Measurements from ENCODE around the gene UCN. TPM values are rescaled to one million over a fixed set of nuclear protein-coding genes. Genes with fewer than 3 reads are reported as not detected.

Gene UCN
- total and polyA plus RNA-seq, 10 of the 15 experiments (the other 5 are each of a cell fraction or from before 2014, with no cell fraction given): 0.10 to 3.8 (median 1.1) TPM; not detected in 1

DNA sequence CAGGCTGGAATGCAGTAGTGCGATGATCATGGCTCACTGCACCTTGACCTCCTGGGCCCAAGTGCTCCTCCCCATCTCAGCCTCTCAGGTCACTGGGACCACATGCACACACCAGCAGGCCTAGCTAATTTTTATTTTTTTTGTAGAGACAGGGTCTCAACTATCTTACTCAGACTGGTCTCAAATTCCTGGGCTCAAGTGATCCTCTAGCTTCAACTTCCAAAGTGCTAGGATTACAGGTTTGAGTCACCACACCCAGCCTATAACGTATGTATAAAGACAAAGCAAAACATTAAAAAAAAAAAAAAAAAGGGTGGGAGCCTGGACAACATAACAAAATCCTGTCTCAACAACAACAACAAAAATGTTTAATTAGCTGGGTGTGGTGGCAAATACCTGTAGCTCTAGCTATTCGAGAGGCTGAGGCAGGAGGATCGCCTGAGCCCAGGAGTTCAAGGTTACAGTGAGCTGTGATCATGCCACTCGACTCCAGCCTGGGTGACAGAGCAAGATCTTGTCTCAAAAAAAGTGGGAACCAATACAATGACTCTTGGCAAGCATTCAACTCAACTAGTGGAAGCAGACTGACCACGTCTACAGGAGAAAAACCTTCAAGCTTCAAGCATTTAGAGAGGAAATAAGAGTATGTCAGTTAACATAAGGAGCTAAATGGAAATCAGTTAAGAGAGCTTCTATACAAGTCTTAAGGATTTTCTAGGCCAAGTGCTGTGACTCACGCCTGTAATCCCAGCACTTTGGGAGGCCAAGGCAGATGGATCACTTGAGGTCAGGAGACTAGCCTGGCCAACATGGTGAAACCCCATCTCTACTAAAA is 45.7 kb upstream of the UCN start:
- Histone ChIP-seq H3K4me2 (ENCODE audit: control insufficient read depth, insufficient read depth) (peak overlapping the region; percentile 34; the same call in 1 of the 2 replicates), H2AFZ (ENCODE audit: control insufficient read depth, low read depth, low read length) (no peak overlapping the region), H3K27me3 (replicated peaks in 1 of 2; ENCODE audit: control insufficient read depth in 2 of 2, insufficient read depth in 2 of 2, low read length in 1 of 2) (no peaks in the 10 kb centered on the region), H3K27ac (ENCODE audit: control insufficient read depth, insufficient read depth) (no peak overlapping the region), H3K9ac (ENCODE audit: control insufficient read depth, insufficient read depth, low read length) (no peak overlapping the region), H4K20me1 (ENCODE audit: control insufficient read depth, insufficient read depth) (no peaks in the 10 kb centered on the region), H3K79me2 (ENCODE audit: control insufficient read depth, insufficient read depth, low read length) (peaks cover 72% of the 10 kb centered on the region), H3K4me1 (ENCODE audit: control insufficient read depth, insufficient read depth, low read length) (no peaks in the 10 kb centered on the region; the same call in 1 of the 2 replicates), H3K36me3 (ENCODE audit: control insufficient read depth in 2 of 2, insufficient read depth in 2 of 2, low read length in 1 of 2) (no peaks in the 10 kb centered on the region; a peak in 1 of 4 replicates), H3K4me3 (no peak overlapping the region; the same call in 1 of the 2 replicates), H3K9me3 (replicated peaks; ENCODE audit: control insufficient read depth, insufficient read depth, low read length) (no peaks in the 10 kb centered on the region)
- RAD21 ChIA-PET (ENCODE audit: unreplicated experiment): interaction anchor here (0.7 kb wide), 3 partner anchors 75 to 93 kb away, joined by 3 to 4 read pairs (median 3); partner anchors contain the start of gene NRBP1
- POLR2A ChIA-PET: interaction anchor here (0.7 to 1.7 kb wide), 6 partner anchors 11 to 273 kb away, joined by 3 to 5 read pairs (median 4); partner anchors contain the start of genes EIF2B4 and SNX17
- DNase-seq (ENCODE audit: low read depth, low spot score) (no peak), FAIRE-seq (no peak), ATAC-seq (no peak)
- in situ Hi-C loops (cut with MboI): no loop called here
- BruUV-seq (replicated peaks): no TSS peak
- CTCF ChIA-PET: interaction anchor here (0.6 to 3.3 kb wide), 8 partner anchors 9 to 329 kb away, joined by 3 to 7 read pairs (median 6); no protein-coding TSS in a partner anchor
- intact Hi-C loops (cut with micrococcal nuclease; ENCODE audit: unreplicated experiment): loop anchor here (10.0 kb wide), 1 partner anchor 139 kb away; the partner anchor contains the start of genes ATRAID, CAD and SLC5A6
- SMC1A ChIA-PET (ENCODE audit: uncharacterized antibody, unreplicated experiment): interaction anchor here (0.7 to 2.6 kb wide), 4 partner anchors 11 to 18 kb away, joined by 3 to 9 read pairs (median 3); partner anchors contain the start of gene EIF2B4
- 92% methylated on average over 7 of the region's 7 CpGs for WGBS (ENCODE audit: insufficient coverage, insufficient replicate concordance, low lambda C conversion rate, missing lambda C conversion rate)
- TF ChIP-seq HDAC2 (IDR thresholded peaks at IDR 0.05) (no peak), NR2C1 (IDR thresholded peaks at IDR 0.05) (no peak), NFIC (IDR thresholded peaks at IDR 0.05; ENCODE audit: low read depth, low read length) (no peak), TAF1 (IDR thresholded peaks at IDR 0.05; ENCODE audit: borderline replicate concordance, low read depth, low read length) (no peak), NR2F1 (conservative IDR thresholded peaks at IDR 0.05) (no peak), ZNF207 (IDR thresholded peaks at IDR 0.05; ENCODE audit: borderline replicate concordance) (no peak), USF1 (IDR thresholded peaks at IDR 0.05; ENCODE audit: borderline replicate concordance, extremely low read length, insufficient read depth, low read depth, low read length) (no peak), PAX8 (IDR thresholded peaks at IDR 0.05) (no peak), ASH2L (IDR thresholded peaks at IDR 0.05; ENCODE audit: borderline replicate concordance, low read depth) (no peak), ZNF274 (IDR thresholded peaks at IDR 0.05; ENCODE audit: insufficient read depth, insufficient read length) (no peak), ZNF384 (IDR thresholded peaks at IDR 0.05; ENCODE audit: borderline replicate concordance, low read depth, low read length) (no peak), TCF3 (IDR thresholded peaks at IDR 0.05; ENCODE audit: borderline replicate concordance, insufficient read depth, low read depth, low read length) (no peak), RELA (IDR thresholded peaks at IDR 0.05; ENCODE audit: borderline replicate concordance, partially characterized antibody) (no peak), RUNX3 (IDR thresholded peaks at IDR 0.05; ENCODE audit: low read length) (no peak), GATAD2B (conservative IDR thresholded peaks at IDR 0.05; ENCODE audit: low read depth) (no peak), ZNF622 (IDR thresholded peaks at IDR 0.05) (no peak), MEF2A (IDR thresholded peaks at IDR 0.05; ENCODE audit: insufficient read depth, low read depth, low read length) (no peak)
- TF ChIP-seq, protein P1, sequence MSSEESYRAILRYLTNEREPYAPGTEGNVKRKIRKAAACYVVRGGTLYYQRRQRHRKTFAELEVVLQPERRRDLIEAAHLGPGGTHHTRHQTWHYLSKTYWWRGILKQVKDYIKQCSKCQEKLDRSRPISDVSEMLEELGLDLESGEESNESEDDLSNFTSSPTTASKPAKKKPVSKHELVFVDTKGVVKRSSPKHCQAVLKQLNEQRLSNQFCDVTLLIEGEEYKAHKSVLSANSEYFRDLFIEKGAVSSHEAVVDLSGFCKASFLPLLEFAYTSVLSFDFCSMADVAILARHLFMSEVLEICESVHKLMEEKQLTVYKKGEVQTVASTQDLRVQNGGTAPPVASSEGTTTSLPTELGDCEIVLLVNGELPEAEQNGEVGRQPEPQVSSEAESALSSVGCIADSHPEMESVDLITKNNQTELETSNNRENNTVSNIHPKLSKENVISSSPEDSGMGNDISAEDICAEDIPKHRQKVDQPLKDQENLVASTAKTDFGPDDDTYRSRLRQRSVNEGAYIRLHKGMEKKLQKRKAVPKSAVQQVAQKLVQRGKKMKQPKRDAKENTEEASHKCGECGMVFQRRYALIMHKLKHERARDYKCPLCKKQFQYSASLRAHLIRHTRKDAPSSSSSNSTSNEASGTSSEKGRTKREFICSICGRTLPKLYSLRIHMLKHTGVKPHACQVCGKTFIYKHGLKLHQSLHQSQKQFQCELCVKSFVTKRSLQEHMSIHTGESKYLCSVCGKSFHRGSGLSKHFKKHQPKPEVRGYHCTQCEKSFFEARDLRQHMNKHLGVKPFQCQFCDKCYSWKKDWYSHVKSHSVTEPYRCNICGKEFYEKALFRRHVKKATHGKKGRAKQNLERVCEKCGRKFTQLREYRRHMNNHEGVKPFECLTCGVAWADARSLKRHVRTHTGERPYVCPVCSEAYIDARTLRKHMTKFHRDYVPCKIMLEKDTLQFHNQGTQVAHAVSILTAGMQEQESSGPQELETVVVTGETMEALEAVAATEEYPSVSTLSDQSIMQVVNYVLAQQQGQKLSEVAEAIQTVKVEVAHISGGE (CRISPR knock-in tag; IDR thresholded peaks at IDR 0.05): no peak

All from GM12878 (cell line).